Activated B cell treated with CpG ODN at 0.5 μM for 24 hours (primary cell): ENCODE measurements around the gene ATP1A1. TPM values are rescaled to one million over a fixed set of nuclear protein-coding genes. Genes with fewer than 3 reads are reported as not detected.

Experiments
- ATAC-seq: fragments of 200-7000 bp; cut with Tn5 transposase; one replicate; pipeline ENCODE4 v1.10.0; 2021; ENCODE audit warnings: low read depth, mild to moderate bottlenecking, moderate library complexity
- CTCF ChIA-PET: fragments of 350-600 bp; sonication (Branson Sonifier 250); formaldehyde crosslinking; loops from one replicate; lab custom pipeline; 2021; ENCODE audit warnings: antibody characterized with exemption; lab: Charles Lee
- POLR2A ChIA-PET: fragments of 350-600 bp; sonication (Branson Sonifier 250); formaldehyde crosslinking; loops from one replicate; lab custom pipeline; 2021; ENCODE audit warnings: antibody characterized with exemption; lab: Charles Lee
- DNase-seq: peaks from one replicate; pipeline ENCODE4 v3.0.0; 2022
- H3K27ac Mint-ChIP-seq: one replicate; pipeline ENCODE4 v1.8.0; 2020; ENCODE audit warnings: mixed read lengths
- H3K27me3 Mint-ChIP-seq: one replicate; pipeline ENCODE4 v1.8.0; 2021; ENCODE audit warnings: mixed read lengths
- H3K36me3 Mint-ChIP-seq: one replicate; pipeline ENCODE4 v1.8.0; 2021; ENCODE audit warnings: low read depth, mixed read lengths
- H3K4me1 Mint-ChIP-seq: one replicate; pipeline ENCODE4 v1.8.0; 2021; ENCODE audit warnings: mixed read lengths
- H3K4me3 Mint-ChIP-seq: one replicate; pipeline ENCODE4 v1.8.0; 2020; ENCODE audit warnings: mild to moderate bottlenecking, mixed read lengths
- H3K9me3 Mint-ChIP-seq: one replicate; pipeline ENCODE4 v1.8.0; 2020; ENCODE audit warnings: mixed read lengths
- intact Hi-C: fragments of 100-400 bp; cut with micrococcal nuclease; formaldehyde crosslinking; loops from one replicate; pipeline ENCODE4 v1.15.1; 2024
- total RNA-seq: library from RNA; stranded (reverse); gene quantifications from 2 replicates; pipeline ENCODE4 v1.2.3, GENCODE V29; 2022
- TF ChIP-seq, protein P1 (sequence below): fragments of 200-600 bp; IDR thresholded peaks from one replicate; pipeline ENCODE4 v1.8.0; 2022; ENCODE audit warnings: antibody characterized with exemption, mild to moderate bottlenecking

The ATP1A1 gene
- total RNA-seq, 1 donor from 2014 or later = 151 TPM

DNA sequence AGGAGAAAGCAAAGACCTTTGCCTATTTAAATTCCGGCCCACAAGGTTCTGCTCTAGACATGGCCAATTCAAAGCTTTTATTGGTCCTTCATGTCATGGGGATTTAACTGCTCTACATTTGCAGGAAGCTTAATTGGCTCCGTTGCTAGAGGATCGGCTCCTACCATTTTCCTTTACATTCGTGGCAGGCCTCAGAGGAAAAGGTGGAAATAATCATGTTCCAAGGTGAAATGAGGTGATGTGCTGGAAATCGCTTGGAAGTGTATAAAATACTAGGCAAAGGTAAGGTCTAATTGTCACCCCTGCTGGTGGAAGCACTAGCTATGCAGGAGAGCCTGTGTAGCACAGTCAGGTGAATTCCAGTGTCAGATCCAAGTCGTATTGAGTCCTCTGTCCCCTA, 55.5 kb downstream of the ATP1A1 start:
- H3K27me3 Mint-ChIP-seq = peaks cover 6% of the 10 kb centered on the region
- TF ChIP-seq, protein P1, sequence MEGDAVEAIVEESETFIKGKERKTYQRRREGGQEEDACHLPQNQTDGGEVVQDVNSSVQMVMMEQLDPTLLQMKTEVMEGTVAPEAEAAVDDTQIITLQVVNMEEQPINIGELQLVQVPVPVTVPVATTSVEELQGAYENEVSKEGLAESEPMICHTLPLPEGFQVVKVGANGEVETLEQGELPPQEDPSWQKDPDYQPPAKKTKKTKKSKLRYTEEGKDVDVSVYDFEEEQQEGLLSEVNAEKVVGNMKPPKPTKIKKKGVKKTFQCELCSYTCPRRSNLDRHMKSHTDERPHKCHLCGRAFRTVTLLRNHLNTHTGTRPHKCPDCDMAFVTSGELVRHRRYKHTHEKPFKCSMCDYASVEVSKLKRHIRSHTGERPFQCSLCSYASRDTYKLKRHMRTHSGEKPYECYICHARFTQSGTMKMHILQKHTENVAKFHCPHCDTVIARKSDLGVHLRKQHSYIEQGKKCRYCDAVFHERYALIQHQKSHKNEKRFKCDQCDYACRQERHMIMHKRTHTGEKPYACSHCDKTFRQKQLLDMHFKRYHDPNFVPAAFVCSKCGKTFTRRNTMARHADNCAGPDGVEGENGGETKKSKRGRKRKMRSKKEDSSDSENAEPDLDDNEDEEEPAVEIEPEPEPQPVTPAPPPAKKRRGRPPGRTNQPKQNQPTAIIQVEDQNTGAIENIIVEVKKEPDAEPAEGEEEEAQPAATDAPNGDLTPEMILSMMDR = no peak

DNA sequence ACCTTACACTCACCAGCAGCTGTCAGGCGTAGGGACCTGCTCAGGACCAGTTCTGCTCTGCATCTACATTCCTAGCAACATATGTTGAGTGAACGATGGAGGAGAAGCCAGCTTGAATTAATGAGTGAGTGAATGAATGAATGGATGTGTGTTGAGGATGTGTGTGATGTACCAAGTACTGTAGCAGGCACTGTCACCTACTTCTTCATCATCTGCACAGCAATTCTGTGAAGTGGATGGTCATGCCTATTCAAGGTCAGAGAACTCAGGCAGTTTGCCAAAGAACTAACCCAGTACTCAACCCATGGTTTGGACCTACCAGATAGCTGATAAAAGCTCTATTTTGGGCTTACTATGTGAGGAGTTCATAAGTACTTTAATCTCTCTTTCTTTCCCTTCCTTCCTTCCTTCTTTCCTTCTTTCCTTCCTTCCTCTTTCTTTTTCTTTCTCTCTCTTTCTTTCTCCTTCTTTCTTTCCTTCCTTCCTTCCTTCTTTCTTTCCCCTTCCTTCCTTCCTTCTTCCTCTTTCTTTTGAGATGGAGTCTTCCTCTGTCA, 56.9 kb downstream of the ATP1A1 start:
- intact Hi-C loops = no loop called here
- H3K9me3 Mint-ChIP-seq = no peaks in the 10 kb centered on the region
- no peak overlapping the region for H3K27ac Mint-ChIP-seq
- ATAC-seq (no peak), DNase-seq (no peak)
- H3K36me3 Mint-ChIP-seq = no peaks in the 10 kb centered on the region
- H3K4me1 Mint-ChIP-seq = no peaks in the 10 kb centered on the region
- ChIA-PET CTCF (no interaction called here), POLR2A (no interaction called here)
- no peak overlapping the region for H3K4me3 Mint-ChIP-seq
- TF ChIP-seq, protein P1 = no peak
- peaks cover 6% of the 10 kb centered on the region for H3K27me3 Mint-ChIP-seq

More for the DNA sequence above, 55.5 kb downstream of the ATP1A1 start:
- intact Hi-C loops = no loop called here
- ATAC-seq (no peak), DNase-seq (no peak)
- Mint-ChIP-seq H3K36me3 (no peaks in the 10 kb centered on the region), H3K4me3 (no peak overlapping the region), H3K4me1 (no peaks in the 10 kb centered on the region), H3K9me3 (no peaks in the 10 kb centered on the region), H3K27ac (no peak overlapping the region)
- CTCF ChIA-PET = no interaction called here
- POLR2A ChIA-PET = no interaction called here

DNA sequence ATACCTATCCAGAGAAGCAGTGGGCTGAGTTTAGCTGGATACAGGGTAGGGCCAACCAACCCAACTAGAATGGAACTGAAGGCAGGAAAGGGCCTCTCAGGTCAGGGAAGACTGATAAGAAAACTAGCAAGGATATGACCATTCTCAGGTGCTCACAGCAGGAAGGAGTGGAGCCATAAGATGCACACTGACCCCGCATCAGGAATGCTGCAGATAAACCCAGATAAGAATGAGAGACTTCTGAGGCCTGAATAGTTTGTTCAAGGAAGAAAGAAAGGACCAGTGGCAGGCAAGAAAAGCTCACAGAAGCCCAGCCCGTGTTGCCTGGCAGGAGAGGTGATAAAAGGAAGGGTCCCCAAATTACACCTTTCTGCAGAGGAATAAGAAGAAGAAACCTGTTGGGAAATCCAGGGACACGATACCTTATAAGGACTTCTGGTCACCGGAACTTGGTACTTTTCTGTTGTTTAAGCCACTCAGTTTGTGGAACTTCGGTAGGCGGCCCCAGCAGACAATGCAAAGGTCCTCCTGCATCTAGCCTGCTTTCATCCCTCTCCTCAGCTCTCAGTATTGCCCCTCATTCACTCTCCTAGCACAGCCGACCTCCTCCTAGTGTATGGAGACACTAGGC, 58.9 kb downstream of the ATP1A1 start:
- H3K9me3 Mint-ChIP-seq = no peaks in the 10 kb centered on the region
- H3K27me3 Mint-ChIP-seq = peaks cover 3% of the 10 kb centered on the region
- ChIA-PET CTCF (no interaction called here), POLR2A (no interaction called here)
- intact Hi-C loops = no loop called here
- TF ChIP-seq, protein P1 = no peak
- DNase-seq (no peak), ATAC-seq (no peak)
- H3K4me1 Mint-ChIP-seq = no peaks in the 10 kb centered on the region
- H3K36me3 Mint-ChIP-seq = no peaks in the 10 kb centered on the region
- no peak overlapping the region for H3K4me3 Mint-ChIP-seq
- no peak overlapping the region for H3K27ac Mint-ChIP-seq

DNA sequence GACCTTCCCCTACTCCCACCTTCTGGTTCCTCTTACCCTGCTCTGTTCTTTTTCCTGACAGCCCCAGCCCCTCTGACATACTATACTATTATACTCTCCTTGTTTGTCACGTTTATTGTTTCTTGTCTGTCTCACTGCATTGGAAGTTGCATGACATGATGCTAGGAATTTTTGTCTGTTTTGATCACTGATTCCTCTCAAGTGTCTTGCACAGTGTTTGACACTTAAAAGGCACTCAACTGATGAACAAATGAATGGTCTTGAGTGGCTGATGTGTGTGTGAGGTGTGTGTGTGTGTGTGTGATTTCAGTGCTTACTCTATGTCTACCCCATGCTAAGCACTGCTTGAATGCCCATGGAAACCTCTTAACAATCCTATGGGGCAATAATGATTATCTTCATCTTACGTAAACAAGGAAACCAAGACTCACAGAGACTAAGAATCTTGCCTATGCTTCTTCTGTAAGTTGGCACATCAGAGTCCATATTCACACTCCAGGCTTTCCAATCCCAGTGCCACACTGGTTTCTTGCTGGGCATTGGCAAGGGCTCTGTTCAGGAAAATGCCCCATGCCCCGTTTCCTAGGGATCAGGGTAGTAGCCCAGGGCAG, 59.7 kb downstream of the ATP1A1 start:
- ChIA-PET CTCF (no interaction called here), POLR2A (no interaction called here)
- Mint-ChIP-seq H3K27me3 (peaks cover 3% of the 10 kb centered on the region), H3K4me1 (no peaks in the 10 kb centered on the region), H3K36me3 (no peaks in the 10 kb centered on the region), H3K4me3 (no peak overlapping the region), H3K27ac (no peak overlapping the region), H3K9me3 (no peaks in the 10 kb centered on the region)
- ATAC-seq = no peak
- no peak for DNase-seq
- TF ChIP-seq, protein P1 = no peak
- intact Hi-C loops = no loop called here

- ChIA-PET POLR2A (no interaction called here), CTCF (no interaction called here)
- Mint-ChIP-seq H3K27me3 (peaks cover 3% of the 10 kb centered on the region), H3K4me3 (no peak overlapping the region), H3K27ac (no peak overlapping the region), H3K36me3 (no peaks in the 10 kb centered on the region), H3K4me1 (no peaks in the 10 kb centered on the region), H3K9me3 (no peaks in the 10 kb centered on the region)
- DNase-seq (no peak), ATAC-seq (no peak)
- intact Hi-C loops = no loop called here
- TF ChIP-seq, protein P1 = no peak
Observed at GRCh38 chr1:116433275-116434257, 60.5 kb downstream of the ATP1A1 start.
